B cell (primary cell): ENCODE measurements around the gene HIPK1. TPM values are rescaled to one million over a fixed set of nuclear protein-coding genes. Genes with fewer than 3 reads are reported as not detected.

ENCODE experiments used
- ATAC-seq: fragments of 200-7000 bp; cut with Tn5 transposase; one replicate; pipeline ENCODE4 v1.10.0; 2021; ENCODE audit warnings: low read depth, mild to moderate bottlenecking, moderate number of reproducible peaks, moderate library complexity
- CTCF ChIA-PET: fragments of 350-600 bp; sonication (Branson Sonifier 250); formaldehyde crosslinking; loops from one replicate; lab custom pipeline; 2021; ENCODE audit warnings: antibody characterized with exemption, inconsistent platforms; lab: Charles Lee
- POLR2A ChIA-PET: fragments of 350-600 bp; sonication (Branson Sonifier 250); formaldehyde crosslinking; loops from one replicate; lab custom pipeline; 2021; ENCODE audit warnings: antibody characterized with exemption; lab: Charles Lee
- DNase-seq: peaks from one replicate; pipeline ENCODE4 v3.0.0; 2013
- H2AFZ ChIP-seq: 2 replicates; pipeline ENCODE4 v1.6.1; 2012; ENCODE audit warnings: mild to moderate bottlenecking, low read depth, low read length; ENCODE audit not compliant: insufficient read depth, poor library complexity, severe bottlenecking
- H3K27ac ChIP-seq, 2 donors: 1 replicate in 1 of 2; 2 replicates in 1 of 2; pipeline ENCODE4 v1.5.1; 2012 to 2013; ENCODE audit warnings: low read length in 2 of 2, mild to moderate bottlenecking in 2 of 2, moderate library complexity in 1 of 2
- H3K27me3 ChIP-seq, 4 experiments: fragments of 200-600 bp in 1 of 4; sonication (generic) in 1 of 4; replicated peaks in 1 of 4; 1 replicate in 2 of 4; 2 replicates in 2 of 4; pipeline versions ENCODE4 v1.6.1 to v1.7.0; 2013 to 2016; ENCODE audit warnings: low read length in 3 of 4, mild to moderate bottlenecking in 2 of 4, mixed read lengths in 1 of 4, moderate library complexity in 1 of 4; ENCODE audit not compliant: insufficient read depth in 4 of 4, control insufficient read depth in 3 of 4; ENCODE audit errors: control extremely low read depth in 1 of 4
- H3K36me3 ChIP-seq, 2 experiments: replicated peaks in 1 of 2; 1 replicate in 1 of 2; 2 replicates in 1 of 2; pipeline versions ENCODE4 v1.6.1 to v1.7.1; 2013; ENCODE audit warnings: low read length in 1 of 2; ENCODE audit not compliant: insufficient read depth in 2 of 2, control insufficient read depth in 1 of 2; ENCODE audit errors: control extremely low read depth in 1 of 2, extremely low read depth in 1 of 2
- H3K4me1 ChIP-seq, 2 donors: fragments of 200-600 bp in 1 of 2; sonication (generic) in 1 of 2; 1 replicate in 1 of 2; 2 replicates in 1 of 2; pipeline versions ENCODE4 v1.5.1 to v1.6.1; 2013 to 2017; ENCODE audit warnings: low read length in 2 of 2; ENCODE audit not compliant: control insufficient read depth in 2 of 2, insufficient read depth in 2 of 2
- H3K4me2 ChIP-seq: replicated peaks from 2 replicates; pipeline ENCODE3; 2012; ENCODE audit warnings: mild to moderate bottlenecking, low read depth, low read length; ENCODE audit not compliant: poor library complexity, severe bottlenecking
- H3K4me3 ChIP-seq, 5 experiments: fragments of 200-600 bp in 1 of 5; sonication (generic) in 1 of 5; 1 replicate in 3 of 5; 2 replicates in 2 of 5; pipeline versions ENCODE4 v1.5.1 to v1.7.0; 2011 to 2016; ENCODE audit warnings: low read length in 4 of 5, mild to moderate bottlenecking in 4 of 5, low read depth in 2 of 5, control low read depth in 1 of 5, moderate library complexity in 1 of 5; ENCODE audit not compliant: insufficient read depth in 1 of 5; ENCODE audit errors: control extremely low read depth in 1 of 5, extremely low read depth in 1 of 5
- H3K79me2 ChIP-seq: fragments of 200-600 bp; sonication (generic); one replicate; pipeline ENCODE4 v1.6.0; 2016; ENCODE audit warnings: low read length; ENCODE audit not compliant: control insufficient read depth, insufficient read depth
- H3K9ac ChIP-seq: fragments of 200-600 bp; sonication (generic); 2 replicates; pipeline ENCODE4 v1.6.1; 2017; ENCODE audit warnings: mild to moderate bottlenecking, low read length, moderate library complexity
- H3K9me3 ChIP-seq, 3 donors: one replicate each; pipeline versions ENCODE4 v1.6.1 to v1.7.1; 2013; ENCODE audit warnings: low read length in 2 of 3; ENCODE audit not compliant: control insufficient read depth in 2 of 3, insufficient read depth in 1 of 3; ENCODE audit errors: control extremely low read depth in 1 of 3
- H4K20me1 ChIP-seq: 2 replicates; pipeline ENCODE4 v1.6.0; 2012; ENCODE audit warnings: mild to moderate bottlenecking, low read length; ENCODE audit not compliant: insufficient read depth, control insufficient read depth, poor library complexity, severe bottlenecking
- H3K27ac Mint-ChIP-seq: one replicate; pipeline ENCODE4 v1.8.0; 2021; ENCODE audit warnings: mixed read lengths
- H3K27me3 Mint-ChIP-seq: one replicate; pipeline ENCODE4 v1.8.0; 2021; ENCODE audit warnings: mixed read lengths
- H3K4me1 Mint-ChIP-seq: one replicate; pipeline ENCODE4 v1.8.0; 2021; ENCODE audit warnings: mixed read lengths
- H3K4me3 Mint-ChIP-seq: one replicate; pipeline ENCODE4 v1.8.0; 2021; ENCODE audit warnings: mixed read lengths
- H3K9me3 Mint-ChIP-seq: one replicate; pipeline ENCODE4 v1.8.0; 2022; ENCODE audit warnings: mixed read lengths; ENCODE audit not compliant: insufficient read depth
- CTCF ChIP-seq: fragments of 200-600 bp; IDR thresholded peaks from one replicate; pipeline ENCODE4 v1.8.0; 2022; ENCODE audit warnings: antibody characterized with exemption, mild to moderate bottlenecking
- EZH2 ChIP-seq: IDR thresholded peaks from 2 replicates; pipeline ENCODE4 v1.6.1; 2012; ENCODE audit warnings: borderline replicate concordance, low read depth, mild to moderate bottlenecking, moderate library complexity, low read length; ENCODE audit not compliant: insufficient read depth, poor library complexity, severe bottlenecking
- WGBS: methylation state at CpG from one replicate; pipeline ENCODE4 v1.1.5; 2013; ENCODE audit warnings: missing lambda C conversion rate; ENCODE audit not compliant: insufficient coverage; 5-methylcytosine and 5-hydroxymethylcytosine counted together
- intact Hi-C: fragments of 100-400 bp; cut with micrococcal nuclease; formaldehyde crosslinking; loops from one replicate; pipeline ENCODE4 v1.10.0; 2022
- polyA plus RNA-seq: library from polyadenylated mRNA; depleted of rRNA; stranded (reverse); fragments of >200 nt; gene quantifications from 2 replicates; pipeline ENCODE4 v1.2.3, GENCODE V29; 2012
- total RNA-seq, 2 donors: library from RNA; stranded (reverse); fragments of 120-200 nt in 1 of 2; gene quantifications; 1 replicate in 1 of 2; 2 replicates in 1 of 2; pipeline versions ENCODE4 v1.2.3 to v1.2.4, GENCODE V29; 2013 to 2022

The HIPK1 gene
- total and polyA plus RNA-seq, 2 donors (not counting 1 experiment from before 2014, with no cell fraction given): 13.6 to 48.0 TPM

- no peaks in the 10 kb centered on the region for H3K9me3 ChIP-seq
- Mint-ChIP-seq H3K27me3 (no peaks in the 10 kb centered on the region), H3K4me1 (peaks cover 38% of the 10 kb centered on the region), H3K9me3 (no peaks in the 10 kb centered on the region), H3K27ac (no peak overlapping the region), H3K4me3 (no peak overlapping the region)
- peaks cover 16 to 25% of the 10 kb centered on the region in 2 donors for H3K4me1 ChIP-seq
- peak; percentile 31 for DNase-seq
- ChIA-PET POLR2A (interaction anchor here (0.6 to 0.7 kb wide), 2 partner anchors 18 to 109 kb away, joined by 3 read pairs; no protein-coding TSS in a partner anchor), CTCF (interaction anchor here (0.9 to 2.8 kb wide), 3 partner anchors 9 to 114 kb away, joined by 4 to 15 read pairs (median 5); no protein-coding TSS in a partner anchor)
- H3K9ac ChIP-seq: no peak overlapping the region
- H3K36me3 ChIP-seq: peaks cover 0 to 7% of the 10 kb centered on the region in 2 experiments
- WGBS: 96% methylated on average over 4 of the region's 5 CpGs
- H3K79me2 ChIP-seq: peaks cover 84% of the 10 kb centered on the region
- intact Hi-C loops: loop anchor here (1.0 to 5.0 kb wide), 2 partner anchors 44 to 112 kb away; partner anchors contain the start of gene DCLRE1B
- H3K27me3 ChIP-seq: no peaks in the 10 kb centered on the region
- no peak for ATAC-seq
- no peak overlapping the region for H3K4me2 ChIP-seq
- H2AFZ ChIP-seq: no peak overlapping the region
- H3K27ac ChIP-seq: no peak overlapping the region
- H4K20me1 ChIP-seq: peaks cover 32% of the 10 kb centered on the region
- H3K4me3 ChIP-seq: no peak overlapping the region
- TF ChIP-seq CTCF (peak; percentile 38), EZH2 (no peak)
Measured at GRCh38 chr1:113949007-113949406, 19.9 kb downstream of the HIPK1 start.

DNA sequence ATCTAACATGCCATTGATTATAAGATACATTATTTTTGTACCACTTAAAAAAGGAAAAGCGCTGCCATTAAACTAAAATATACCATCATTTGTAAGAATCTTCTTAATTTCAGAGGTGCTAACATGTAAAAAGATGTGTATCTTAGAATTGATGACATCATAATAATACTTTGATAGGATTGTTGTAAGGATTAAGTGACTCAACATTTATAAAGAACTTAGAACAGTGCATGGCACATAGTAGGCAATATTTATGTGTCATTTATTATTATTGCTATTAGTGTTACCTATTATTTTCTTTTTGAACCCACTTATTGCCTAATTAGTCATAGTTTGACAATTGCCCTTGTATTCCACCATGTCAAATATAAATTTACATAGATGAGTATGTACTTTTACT is 21.8 kb downstream of the HIPK1 start:
- Histone ChIP-seq H3K36me3 (peaks cover 0 to 17% of the 10 kb centered on the region in 2 experiments), H3K79me2 (peaks cover 65% of the 10 kb centered on the region), H4K20me1 (peaks cover 24% of the 10 kb centered on the region), H3K9me3 (no peaks in the 10 kb centered on the region), H3K27ac (no peak overlapping the region), H2AFZ (no peak overlapping the region), H3K4me3 (no peak overlapping the region), H3K4me1 (peaks cover 14 to 20% of the 10 kb centered on the region in 2 donors), H3K27me3 (no peaks in the 10 kb centered on the region), H3K4me2 (no peak overlapping the region), H3K9ac (no peak overlapping the region)
- ATAC-seq (no peak), DNase-seq (no peak)
- intact Hi-C loops: no loop called here
- Mint-ChIP-seq H3K9me3 (no peaks in the 10 kb centered on the region), H3K27ac (no peak overlapping the region), H3K27me3 (no peaks in the 10 kb centered on the region), H3K4me1 (peaks cover 31% of the 10 kb centered on the region), H3K4me3 (no peak overlapping the region)
- ChIA-PET CTCF (no interaction called here), POLR2A (no interaction called here)
- no peak for TF ChIP-seq CTCF
- no peak for TF ChIP-seq EZH2
- WGBS: no CpG with 5 or more reads among the region's 1 CpG
